Mucosa of gallbladder (tissue), 1 donor: ENCODE data around the gene BTG1. TPM values are rescaled to one million over a fixed set of nuclear protein-coding genes. Genes with fewer than 3 reads are reported as not detected.

Source experiments
- DNase-seq: peaks from one replicate; pipeline ENCODE4 v3.0.0-alpha.2; 2020; ENCODE audit warnings: low spot score
- total RNA-seq: library from RNA; stranded (reverse); gene quantifications from one replicate; pipeline ENCODE4 v1.2.1, GENCODE V29; 2021
- donor health status: DM: no; HTN: no; CAD: no.

Gene BTG1
- total RNA-seq, 1 donor from 2014 or later: 235 TPM

DNA sequence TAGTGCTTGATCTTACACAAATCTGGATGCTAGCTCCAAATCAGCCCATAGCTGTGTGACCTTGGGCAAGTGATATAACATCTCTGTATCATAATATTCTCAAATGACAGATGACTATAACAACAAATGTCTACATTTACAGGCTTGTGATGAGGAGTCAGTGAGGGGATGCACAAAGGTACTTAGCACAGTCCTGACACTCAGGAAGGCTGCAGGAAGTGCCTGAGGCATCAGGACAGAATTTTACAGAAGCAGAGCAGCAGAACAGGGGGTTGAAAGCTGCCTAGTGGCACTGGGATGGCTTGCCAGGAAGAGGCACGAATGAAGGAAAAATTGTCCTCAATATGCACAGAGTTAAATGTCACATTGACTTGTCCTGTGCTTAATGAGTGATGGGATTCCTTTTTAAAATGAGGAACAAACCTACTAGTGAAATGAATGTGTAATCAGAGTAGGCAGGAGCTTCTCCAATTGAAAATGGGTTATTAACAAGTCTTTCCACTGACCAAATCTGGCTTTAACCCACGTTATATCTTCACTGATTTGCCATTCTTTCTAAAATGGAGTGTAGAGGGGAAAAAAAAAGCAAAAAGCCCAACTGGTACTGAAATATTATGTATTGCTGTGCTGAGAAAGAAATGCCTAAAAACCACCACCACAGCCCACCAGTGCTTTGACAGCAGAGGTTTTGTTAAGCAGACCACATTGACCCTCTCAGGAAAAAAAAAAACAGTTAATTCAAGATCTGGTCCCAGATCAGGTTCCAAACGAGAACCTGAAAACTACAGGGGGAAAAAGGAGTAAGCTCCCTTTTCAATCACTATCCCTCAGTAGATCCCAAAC lies 11.6 kb downstream of the BTG1 start:
- DNase-seq: no peak

- DNase-seq: no peak
Measured at GRCh38 chr12:92133171-92133570, 12.5 kb downstream of the BTG1 start.

- DNase-seq: no peak
Measured at GRCh38 chr12:92132288-92132687, 13.4 kb downstream of the BTG1 start.

DNA sequence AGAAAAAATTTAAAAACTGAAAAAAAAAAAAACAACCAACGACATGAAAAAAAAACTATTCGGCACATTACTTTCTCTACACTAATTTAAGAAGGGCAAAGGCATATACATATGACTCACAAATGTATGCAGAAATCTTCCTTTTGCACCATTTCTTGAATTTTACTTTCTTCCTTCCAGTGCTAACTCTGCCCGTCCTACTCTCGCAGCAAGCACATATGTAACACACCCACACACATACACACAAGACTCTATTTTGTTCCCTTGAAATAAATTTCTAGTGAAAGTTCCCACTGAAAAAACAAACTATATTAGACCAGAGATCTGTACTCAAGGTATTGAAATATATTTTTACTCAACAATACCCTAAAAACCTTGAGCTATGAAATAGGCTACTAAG lies 14.6 kb downstream of the BTG1 start:
- no peak for DNase-seq

GRCh38 chr12:92129609-92130008 lies 16.0 kb downstream of the BTG1 start:
- no peak for DNase-seq

DNA sequence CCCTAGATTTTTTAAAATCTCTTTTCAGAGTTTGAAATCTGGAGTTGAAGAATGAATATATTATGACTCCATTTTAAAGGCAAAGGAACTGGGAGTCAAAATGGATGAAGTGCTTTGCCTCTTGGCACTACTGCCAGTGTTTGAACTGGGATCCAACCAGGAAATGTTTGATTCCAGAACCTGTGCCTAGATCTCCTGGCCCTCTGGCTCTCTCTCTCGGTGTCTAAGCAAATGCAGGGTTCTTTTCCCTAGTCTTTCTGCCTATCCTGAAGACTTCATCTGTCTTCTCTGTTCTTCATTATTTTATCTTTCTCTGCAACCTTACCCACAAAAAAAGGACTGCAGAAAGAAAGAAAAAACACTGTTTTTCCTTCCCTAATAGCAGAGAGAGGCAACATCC lies 17.0 kb downstream of the BTG1 start:
- no peak for DNase-seq

DNA sequence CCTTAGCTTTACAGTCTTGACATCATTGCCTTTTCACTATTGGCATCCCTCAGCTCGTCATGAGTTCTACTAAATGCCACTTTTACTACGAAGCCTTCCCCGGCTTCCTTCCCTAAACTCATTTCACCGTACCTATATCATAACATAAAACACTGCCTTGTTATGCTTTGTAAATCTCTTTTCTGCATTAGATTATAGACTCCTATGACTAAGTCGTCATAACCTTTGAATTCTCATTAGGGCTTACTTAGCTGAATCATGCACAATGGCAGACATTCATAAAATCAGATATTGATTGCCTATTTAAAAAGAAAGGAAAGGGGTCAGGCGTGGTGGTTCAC lies 21.0 kb downstream of the BTG1 start:
- no peak for DNase-seq

DNA sequence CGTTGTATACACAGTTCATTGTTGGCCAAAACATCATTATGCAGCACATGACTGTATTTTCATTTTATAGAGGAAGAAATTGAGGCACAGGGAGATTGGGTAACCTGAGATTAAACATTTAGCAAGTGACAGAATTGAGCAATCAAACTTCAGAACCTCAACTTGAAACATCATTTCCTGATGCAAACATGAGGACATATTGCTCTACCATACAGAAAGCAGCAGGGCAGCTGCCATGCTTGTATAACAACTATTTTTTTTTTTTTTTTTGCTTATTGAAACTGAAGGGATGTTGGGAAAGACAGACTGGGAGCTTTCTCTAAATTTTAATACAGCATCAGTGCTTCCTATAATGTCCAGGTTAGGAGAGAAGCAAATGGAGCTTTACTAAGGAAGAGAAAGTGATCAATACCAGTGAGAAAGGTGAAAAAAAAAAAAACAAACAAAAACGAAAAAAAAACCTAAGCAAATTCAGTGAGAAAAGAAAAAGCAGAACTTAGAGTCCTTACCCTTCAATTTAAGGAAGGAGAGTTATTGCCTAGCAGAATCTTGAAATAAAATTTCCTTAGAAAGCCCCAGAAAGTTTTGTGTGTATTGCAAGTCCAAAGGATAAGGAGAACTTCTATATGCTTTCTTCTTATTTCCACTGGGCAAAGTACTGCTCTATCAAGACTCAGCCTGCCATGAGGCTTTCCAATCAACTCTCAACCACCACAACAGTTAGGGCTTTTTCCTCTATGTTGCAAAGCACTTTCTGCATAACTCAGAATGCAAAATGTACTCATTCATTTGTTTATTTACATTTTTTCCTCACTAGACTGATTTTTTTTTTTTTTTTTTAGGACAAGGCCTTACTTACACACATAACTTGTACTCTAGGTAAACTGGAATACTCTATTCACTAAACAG lies 21.6 kb downstream of the BTG1 start:
- DNase-seq: no peak

- no peak for DNase-seq
Measured at GRCh38 chr12:92122941-92123779, 22.5 kb downstream of the BTG1 start.

GRCh38 chr12:92121826-92122225 lies 23.8 kb downstream of the BTG1 start:
- no peak for DNase-seq

GRCh38 chr12:92118826-92119536 lies 26.7 kb downstream of the BTG1 start:
- no peak for DNase-seq

DNA sequence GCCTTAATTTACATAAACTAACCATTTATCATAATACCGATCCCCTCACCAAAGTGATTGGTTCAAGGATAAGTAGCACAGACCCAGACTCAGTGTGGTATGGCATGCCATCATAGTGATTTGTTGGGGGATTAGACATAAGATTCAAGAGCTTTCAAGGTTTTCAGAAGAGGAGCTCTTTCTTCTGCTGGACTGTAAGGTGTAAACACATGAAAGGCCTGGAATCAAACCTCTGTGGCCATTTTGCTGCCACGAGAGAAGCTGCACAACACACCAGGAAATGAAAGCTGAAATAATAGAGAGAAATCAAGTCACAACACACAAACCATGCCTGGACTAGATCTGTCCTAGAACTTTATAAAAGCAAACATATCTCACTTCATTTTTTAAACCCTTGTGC lies 30.8 kb downstream of the BTG1 start:
- no peak for DNase-seq

DNA sequence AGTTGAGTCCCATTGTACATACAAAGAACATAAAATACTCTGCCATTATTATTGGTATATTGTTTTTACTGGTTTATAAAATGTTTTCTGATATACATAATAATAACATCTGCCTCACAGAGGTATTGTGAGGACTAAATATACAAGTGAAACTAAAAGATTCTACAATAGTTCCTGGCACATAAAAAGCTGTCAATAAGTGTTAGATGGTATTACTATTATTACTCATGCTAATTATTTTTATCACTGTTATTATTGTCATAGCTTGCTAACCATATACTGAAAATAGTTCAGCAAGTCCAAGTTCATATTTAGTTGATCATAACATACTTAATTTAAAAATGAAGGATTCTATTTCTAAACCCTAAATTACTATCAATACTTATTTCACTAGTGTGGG lies 34.4 kb downstream of the BTG1 start:
- no peak for DNase-seq

DNA sequence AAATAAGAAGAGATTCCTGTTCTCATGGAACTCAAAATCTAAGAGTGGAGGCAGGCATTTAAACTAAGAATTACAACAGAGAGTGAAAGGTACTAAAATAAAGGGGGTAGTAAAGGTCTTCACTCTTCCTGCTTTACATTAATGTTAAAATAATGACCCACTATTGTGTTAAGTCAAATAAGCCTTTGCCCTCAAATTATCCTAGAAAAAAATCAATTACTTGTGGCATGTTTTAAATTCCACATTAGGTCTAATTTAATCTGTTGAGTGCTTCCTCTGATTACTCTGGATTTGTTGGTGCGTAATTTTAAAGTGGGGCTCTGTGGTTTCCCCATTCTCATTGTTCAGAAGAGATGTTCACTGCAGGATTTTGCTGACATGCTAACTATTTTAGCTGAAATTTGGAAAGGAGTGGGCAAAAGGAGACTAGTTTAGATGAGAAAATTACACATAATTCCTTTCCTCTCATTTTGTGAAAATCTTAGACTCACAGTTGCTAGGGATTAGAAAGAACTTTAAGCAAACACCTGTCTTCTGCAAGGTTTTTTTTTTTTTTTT lies 35.5 kb downstream of the BTG1 start:
- no peak for DNase-seq

GRCh38 chr12:92109613-92110012 lies 36.0 kb downstream of the BTG1 start:
- DNase-seq: no peak

- no peak for DNase-seq
Measured at GRCh38 chr12:92108651-92109050, 37.0 kb downstream of the BTG1 start.

GRCh38 chr12:92107621-92108131 lies 38.0 kb downstream of the BTG1 start:
- DNase-seq: no peak

DNA sequence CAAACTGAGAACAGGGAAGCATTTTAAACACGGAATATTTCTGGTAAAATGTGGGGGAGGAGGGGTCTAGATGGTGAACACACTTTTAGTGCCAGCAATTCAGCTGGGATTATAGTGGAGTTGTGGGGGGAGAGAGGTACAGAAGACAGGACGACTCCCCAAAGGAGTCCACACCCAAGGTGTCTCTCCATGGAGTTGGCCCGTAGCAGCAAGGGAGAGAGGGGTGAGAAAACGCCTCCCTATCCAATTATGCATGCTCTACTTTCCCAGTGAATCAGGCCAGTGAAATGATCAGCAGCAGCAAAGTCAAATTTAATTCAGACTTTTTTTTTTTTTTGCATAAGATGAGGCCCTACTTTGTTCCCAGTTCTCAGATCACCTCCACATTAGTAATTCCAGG lies 38.6 kb downstream of the BTG1 start:
- no peak for DNase-seq

DNA sequence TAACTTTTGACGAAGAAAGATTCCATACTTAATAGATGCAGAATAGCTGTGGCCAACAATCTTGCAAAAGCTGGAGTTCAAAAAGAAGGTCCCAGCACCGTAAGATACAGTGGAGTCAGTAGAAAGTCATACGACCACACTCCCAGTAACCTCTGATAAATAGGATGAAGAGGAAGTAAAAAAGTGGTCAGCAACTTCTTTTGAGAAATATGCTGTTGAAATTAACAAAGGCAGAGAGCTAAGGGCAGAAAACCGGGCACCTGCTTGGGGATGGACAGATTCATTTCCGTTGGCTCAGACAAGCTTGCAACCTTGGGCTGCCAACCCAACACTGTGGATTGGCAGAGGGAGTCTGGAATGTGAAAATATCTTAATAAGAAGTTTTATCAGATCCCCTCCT lies 40.0 kb downstream of the BTG1 start:
- DNase-seq: no peak

DNA sequence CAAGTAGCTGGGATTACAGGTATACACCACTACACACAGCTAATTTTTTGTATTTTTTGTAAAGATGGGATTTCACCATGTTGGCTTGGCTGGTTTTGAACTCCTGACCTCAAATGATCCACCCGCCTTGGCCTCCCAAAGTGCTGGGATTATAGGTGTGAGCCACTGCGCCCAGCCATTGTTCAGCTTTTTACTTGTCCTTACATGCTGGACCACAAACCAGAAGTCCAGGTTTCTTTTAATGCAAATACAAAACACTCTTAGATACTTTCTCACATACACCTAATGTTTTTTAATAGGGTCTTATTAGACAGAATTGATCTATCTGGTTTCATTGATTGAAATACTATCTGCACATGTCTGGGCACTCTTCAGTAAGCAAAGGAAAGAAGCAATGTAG lies 40.5 kb downstream of the BTG1 start:
- no peak for DNase-seq

DNA sequence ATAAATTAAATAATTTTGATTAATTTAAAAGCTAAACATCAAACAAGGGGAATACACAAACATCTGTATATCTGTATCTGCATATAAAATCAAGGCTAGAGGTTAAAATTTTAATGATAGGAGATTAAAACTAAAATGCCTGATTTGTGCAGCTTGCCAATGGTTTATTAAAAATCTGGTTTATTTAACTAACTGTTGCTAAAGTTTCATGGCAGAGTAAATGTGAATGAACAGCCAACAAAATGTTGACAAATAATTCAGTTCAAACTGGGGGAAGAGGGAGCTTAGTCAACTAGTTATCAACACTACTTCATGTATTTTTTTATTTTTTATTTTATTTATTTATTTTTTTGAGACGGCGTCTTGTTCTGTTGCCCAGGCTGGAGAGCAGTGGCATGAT lies 43.0 kb downstream of the BTG1 start:
- no peak for DNase-seq
